CMK (cell line): ENCODE data around the gene CLUH.

ENCODE experiments used
- DNase-seq: peaks from one replicate; pipeline ENCODE4 v3.0.0-alpha.2; 2010; ENCODE audit warnings: low read depth

The CLUH gene

GRCh38 chr17:2711608-2712299, at the start of gene CLUH:
Gene CLUH (minus strand): TSS chr17:2711764. CDS start chr17:2711661, 103 bp downstream.
- DNase-seq: peak; percentile 79

DNA sequence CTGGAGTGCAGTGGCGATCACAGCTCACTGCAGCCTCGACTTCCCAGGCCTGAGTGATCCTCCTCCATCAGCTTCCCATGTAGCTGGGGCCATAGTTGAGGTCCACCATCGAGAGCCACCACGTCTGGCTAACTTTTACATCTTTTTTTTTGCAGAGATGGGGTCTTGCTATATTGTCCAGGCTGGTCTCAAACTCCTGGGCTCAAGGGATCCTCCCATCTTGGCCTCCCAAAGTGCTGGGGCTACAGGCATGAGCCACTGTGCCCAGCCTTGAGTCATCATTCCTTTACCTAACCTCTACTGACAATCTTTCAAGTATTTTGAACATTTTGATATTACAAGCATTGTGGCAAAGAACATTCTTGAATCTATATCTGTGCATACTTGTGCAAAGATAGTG, 47.3 kb upstream of the CLUH start:
- DNase-seq: no peak

- DNase-seq: no peak
Measured at GRCh38 chr17:2755891-2756724, 44.5 kb upstream of the CLUH start.

DNA sequence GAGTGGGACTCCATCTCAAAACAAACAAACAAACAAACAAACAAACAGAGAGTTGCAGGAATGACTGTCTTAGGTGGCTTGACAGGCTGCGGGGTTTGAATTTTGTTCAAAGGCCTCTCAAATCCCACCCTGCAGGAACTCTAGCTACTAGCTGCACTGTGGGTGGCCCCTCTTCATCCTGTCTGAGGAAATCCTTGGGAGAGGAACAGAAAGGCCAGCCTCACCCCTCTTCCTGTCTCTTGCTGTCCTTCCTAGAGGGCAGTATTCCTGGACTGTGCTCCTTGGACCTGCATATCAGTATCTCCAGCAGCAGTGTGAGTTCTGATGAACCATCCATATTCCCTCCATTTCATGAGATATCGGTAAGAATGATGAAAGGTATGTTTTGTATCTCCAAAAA, 39.9 kb upstream of the CLUH start:
- DNase-seq: no peak

DNA sequence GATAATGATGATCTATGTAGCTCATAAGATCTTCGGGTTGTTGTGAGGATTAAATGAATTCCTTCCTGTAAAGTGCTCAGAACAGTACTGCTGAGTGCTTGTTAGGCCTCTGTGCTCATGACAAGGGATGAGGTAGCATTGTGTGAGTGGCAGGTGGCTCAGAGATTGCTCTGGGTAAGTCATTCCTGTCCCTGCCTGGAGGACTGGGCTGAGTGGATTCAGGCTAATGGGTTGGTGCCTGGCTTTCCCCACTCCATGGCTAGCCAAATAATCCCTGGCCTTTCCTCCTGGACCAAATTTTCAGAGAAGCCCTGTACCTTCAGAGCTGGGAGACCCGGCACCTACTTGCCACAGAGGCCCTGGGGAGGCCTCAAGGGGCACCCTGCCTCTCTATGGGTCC, 39.2 kb upstream of the CLUH start:
- DNase-seq: no peak

DNA sequence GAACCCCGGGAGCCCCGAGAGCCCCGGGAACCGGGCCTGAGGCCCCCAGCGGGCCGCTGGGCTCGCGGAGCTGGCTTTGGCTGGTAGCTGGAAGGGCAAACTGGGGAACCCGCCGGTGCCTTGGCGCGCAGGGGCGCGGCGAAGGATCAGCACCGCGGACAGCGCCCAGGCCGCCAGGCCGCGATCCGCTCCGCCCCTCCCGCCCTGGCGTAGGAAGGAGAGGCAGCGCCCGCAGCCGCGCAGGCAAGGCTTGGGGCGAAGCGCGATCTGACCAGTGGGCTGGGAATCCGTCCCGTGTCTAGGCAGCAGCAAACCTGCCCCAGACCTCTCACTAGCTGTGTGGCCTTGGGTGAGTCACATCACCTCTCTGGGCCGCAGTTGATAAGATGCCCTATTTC, 38.2 kb upstream of the CLUH start:
- peak; percentile 22 for DNase-seq

DNA sequence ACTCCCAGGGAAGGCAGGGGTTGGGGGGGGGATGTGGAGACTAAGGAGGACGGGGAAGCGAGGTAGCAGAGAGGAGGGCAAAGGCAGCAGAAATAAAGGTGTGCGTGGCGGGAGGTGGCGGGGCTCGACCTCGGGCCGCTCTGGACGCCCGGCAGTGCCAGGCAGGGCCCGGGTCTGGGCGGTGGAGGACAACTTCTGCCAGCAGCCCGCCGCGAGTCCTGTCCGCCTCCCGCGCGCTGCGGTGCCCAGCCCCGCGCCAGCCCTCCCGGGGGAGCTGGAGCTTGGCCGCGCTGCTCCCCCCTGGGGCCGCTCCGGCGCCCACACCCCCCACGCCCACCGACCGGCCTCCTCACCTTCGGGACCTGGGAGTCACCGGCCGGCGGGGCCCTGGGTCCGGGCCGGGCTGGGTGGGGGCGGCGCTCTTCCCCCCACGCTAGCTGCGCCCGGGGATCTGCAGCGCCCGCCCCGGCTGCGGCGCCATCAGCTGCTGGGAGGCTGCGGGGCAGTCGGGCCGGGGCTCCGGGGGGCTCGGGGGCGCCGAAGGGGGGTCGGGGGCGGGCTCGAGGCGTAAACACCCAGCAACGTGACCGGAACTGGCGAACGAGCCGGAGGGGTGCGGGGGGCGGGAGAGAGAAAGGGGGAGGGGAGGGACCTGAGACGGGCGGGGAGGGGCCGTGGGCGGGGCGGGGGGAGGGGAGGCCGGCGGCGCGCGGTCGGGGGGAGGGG, 37.7 kb upstream of the CLUH start, which contains the start of gene CCDC92B:
Gene CCDC92B (minus strand): TSS at position 595 of the 726 bp plus-strand sequence. CDS start 14,507 bp downstream, outside the sequence.
- no peak for DNase-seq

DNA sequence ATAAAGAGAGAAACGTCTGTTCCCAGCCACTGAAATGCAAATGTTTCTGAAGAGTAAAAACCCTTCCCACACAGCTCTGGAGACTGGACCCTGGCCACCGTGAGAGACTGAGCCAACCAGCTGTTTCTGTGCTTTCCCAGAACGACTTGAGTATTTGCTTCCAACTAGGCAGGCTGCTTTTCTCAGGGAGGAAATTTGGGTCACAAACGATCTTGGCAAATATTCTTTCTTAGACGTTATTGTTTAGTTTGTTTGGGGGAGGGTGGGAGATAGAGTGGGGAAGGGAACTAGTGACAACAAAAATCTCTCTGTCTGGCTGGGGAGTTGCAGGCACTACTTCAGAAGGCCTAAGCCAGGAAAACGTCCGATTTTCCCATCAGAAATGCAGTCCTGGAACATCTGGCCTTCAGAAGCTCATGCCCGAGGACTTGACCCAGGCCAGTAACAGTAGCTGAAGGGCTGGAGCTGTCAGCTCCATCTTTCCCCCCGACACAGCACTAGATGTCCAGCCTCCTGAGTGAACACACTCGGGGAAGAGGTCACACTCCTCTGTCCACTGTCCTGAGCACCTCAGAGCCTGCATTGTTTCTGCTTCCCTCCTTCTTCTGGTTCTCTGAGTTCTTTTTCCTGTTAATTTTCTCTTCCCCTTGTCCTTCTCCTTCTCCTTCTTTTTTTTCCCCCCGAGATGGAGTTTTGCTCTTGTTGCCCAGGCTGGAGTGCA, 33.9 kb upstream of the CLUH start:
- no peak for DNase-seq

GRCh38 chr17:2737693-2738092, 26.1 kb upstream of the CLUH start:
- no peak for DNase-seq

GRCh38 chr17:2736956-2737355, 25.4 kb upstream of the CLUH start:
- no peak for DNase-seq

GRCh38 chr17:2735896-2736295, 24.3 kb upstream of the CLUH start:
- DNase-seq: no peak

- no peak for DNase-seq
Measured at GRCh38 chr17:2734939-2735338, 23.4 kb upstream of the CLUH start.

DNA sequence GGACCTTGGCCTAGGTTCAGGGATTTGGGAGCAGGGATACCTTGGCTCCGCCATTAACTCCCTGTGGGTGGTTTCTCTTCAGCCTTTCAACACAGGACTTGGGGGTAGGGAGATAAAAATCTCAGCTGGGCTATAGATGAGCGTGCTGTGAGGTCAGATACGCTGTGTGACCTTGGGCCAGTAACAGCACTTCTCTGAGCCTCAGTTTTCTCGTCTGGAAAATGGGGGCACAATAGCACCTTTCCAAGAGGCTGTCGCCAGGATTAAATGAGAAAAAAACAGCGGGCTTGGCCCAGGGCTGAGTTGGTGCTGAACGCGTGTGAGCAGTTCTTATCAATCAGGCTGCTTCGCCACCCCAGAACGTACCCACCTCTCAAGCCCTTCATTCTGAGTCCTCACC, 20.2 kb upstream of the CLUH start:
- no peak for DNase-seq

GRCh38 chr17:2730764-2731353, 19.3 kb upstream of the CLUH start:
- no peak for DNase-seq

- DNase-seq: no peak
Measured at GRCh38 chr17:2724784-2725164, 13.2 kb upstream of the CLUH start.

DNA sequence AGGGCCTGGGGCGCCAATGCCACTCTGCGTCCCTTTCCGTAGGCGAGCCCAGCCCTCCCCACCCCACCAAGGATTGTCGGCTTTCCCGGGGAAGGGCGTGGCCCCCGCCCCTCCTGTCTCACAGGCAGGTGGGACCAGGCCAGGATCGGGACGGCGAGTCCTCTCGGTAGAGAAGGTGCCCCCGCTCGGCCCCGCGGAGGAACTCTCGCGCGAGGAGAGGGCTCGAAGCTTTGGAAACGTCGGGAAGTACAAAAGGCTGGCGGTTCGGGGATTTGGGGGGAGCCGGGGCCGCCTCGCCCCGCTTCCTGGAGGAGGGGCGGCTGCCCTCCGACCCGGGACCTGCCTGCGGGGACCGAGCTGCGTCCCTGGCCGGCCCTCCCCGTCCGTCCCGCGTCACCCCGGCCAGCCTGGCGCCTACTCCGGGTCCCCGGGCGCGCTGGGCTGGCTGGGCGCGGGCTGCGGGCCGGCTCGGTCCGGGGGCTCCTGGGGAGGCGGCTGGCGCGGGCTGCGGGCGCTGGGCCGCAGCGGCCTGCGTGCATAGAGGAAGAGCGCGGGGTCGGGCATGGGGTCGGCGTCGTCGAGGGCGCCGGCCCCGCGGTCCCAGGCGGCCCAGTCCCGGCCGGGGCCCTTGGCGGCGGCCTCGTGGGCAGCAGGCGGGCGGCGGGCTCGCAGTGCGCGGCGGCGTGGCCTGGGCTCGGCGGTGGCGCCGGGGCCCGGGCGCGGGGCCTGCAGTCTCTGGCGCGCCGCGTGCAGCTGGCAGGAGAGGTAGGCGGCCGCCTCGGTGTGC, 12.6 kb upstream of the CLUH start:
- no peak for DNase-seq

GRCh38 chr17:2723505-2723996, 12.0 kb upstream of the CLUH start:
- DNase-seq: no peak

DNA sequence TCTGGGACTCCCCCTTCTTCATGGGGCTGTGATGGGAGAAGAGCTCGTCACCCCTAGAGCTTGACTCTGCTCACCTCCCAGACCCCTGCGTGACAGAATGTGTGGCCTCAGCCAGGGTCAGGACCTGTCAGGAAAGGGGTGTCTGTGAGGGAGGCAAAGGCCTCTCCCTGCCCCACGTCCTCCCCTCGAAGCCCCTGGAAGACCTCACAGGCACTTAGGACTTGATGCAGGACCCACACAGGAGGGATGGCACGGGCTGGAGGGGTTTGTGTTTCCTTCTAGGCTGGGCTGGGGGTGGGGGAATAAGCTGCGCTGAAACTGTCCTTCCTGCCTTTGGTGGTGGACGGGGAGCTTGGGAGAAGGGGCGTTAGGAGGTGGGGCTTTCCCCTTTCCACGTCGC, 11.0 kb upstream of the CLUH start:
- DNase-seq: no peak

DNA sequence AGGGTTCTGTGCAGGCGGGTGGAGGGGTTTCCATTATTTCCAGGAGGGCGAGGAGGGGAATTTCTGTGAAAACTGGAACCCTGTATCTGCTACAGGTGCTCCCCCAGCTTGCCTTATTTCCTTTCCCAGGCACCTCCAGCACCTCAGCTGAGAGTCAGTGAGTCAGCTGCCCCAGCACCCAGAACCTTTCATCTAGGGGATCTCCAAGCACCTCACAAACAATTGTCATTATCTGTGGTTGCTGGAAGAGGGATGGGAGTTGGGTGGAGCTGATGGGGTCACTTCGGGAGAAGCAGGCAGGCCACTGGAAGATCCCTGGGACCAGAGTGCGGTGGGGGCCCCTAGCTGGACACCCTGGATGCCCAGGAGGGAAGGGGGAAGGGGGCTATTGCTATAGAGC, 10.0 kb upstream of the CLUH start:
- DNase-seq: no peak

GRCh38 chr17:2719861-2720260, 8.3 kb upstream of the CLUH start:
- no peak for DNase-seq
